Measurements from ENCODE around the gene MAP3K1.
"Not testable (repeated sequence)": the region's sequence is repeated elsewhere in the genome, so short reads cannot be mapped to it uniquely, and the experiment has no call there.

Gene MAP3K1

GRCh38 chr5:56807679-56808078 is 7.7 kb upstream of the MAP3K1 start:
- Mint-ChIP-seq H3K4me3 (no peak overlapping the region), H3K4me1 (ENCODE audit: low read depth) (peaks cover 16% of the 10 kb centered on the region), H3K27me3 (no peaks in the 10 kb centered on the region), H3K27ac (no peak overlapping the region), H3K9me3 (no peaks in the 10 kb centered on the region), H3K36me3 (ENCODE audit: low read depth) (no peaks in the 10 kb centered on the region)
- no peak for DNase-seq

GRCh38 chr5:56808211-56808610 is 7.1 kb upstream of the MAP3K1 start:
- Mint-ChIP-seq H3K4me3 (no peak overlapping the region), H3K4me1 (ENCODE audit: low read depth) (peaks cover 18% of the 10 kb centered on the region), H3K27me3 (no peaks in the 10 kb centered on the region), H3K27ac (no peak overlapping the region), H3K9me3 (no peaks in the 10 kb centered on the region), H3K36me3 (ENCODE audit: low read depth) (no peaks in the 10 kb centered on the region)
- DNase-seq = no peak

- H3K36me3 Mint-ChIP-seq (ENCODE audit: low read depth) = no peaks in the 10 kb centered on the region
- no peaks in the 10 kb centered on the region for H3K27me3 Mint-ChIP-seq
- no peaks in the 10 kb centered on the region for H3K9me3 Mint-ChIP-seq
- no peak for DNase-seq
- peaks cover 17% of the 10 kb centered on the region for H3K4me1 Mint-ChIP-seq (ENCODE audit: low read depth)
- no peak overlapping the region for H3K27ac Mint-ChIP-seq
- H3K4me3 Mint-ChIP-seq = no peak overlapping the region
Measured at GRCh38 chr5:56810826-56811225, 4.5 kb upstream of the MAP3K1 start.

GRCh38 chr5:56812110-56812509 is 3.2 kb upstream of the MAP3K1 start:
- DNase-seq = no peak
- peaks cover 18% of the 10 kb centered on the region for H3K4me1 Mint-ChIP-seq (ENCODE audit: low read depth)
- H3K9me3 Mint-ChIP-seq = no peaks in the 10 kb centered on the region
- no peak overlapping the region for H3K27ac Mint-ChIP-seq
- H3K36me3 Mint-ChIP-seq (ENCODE audit: low read depth) = peaks cover 5% of the 10 kb centered on the region
- H3K4me3 Mint-ChIP-seq = no peak overlapping the region
- H3K27me3 Mint-ChIP-seq = no peaks in the 10 kb centered on the region

GRCh38 chr5:56813302-56813701 is 2.0 kb upstream of the MAP3K1 start:
- H3K27ac Mint-ChIP-seq = no peak overlapping the region
- no peaks in the 10 kb centered on the region for H3K27me3 Mint-ChIP-seq
- no peaks in the 10 kb centered on the region for H3K9me3 Mint-ChIP-seq
- peaks cover 28% of the 10 kb centered on the region for H3K4me1 Mint-ChIP-seq (ENCODE audit: low read depth)
- H3K4me3 Mint-ChIP-seq = peak overlapping the region; percentile 85
- H3K36me3 Mint-ChIP-seq (ENCODE audit: low read depth) = peaks cover 10% of the 10 kb centered on the region
- no peak for DNase-seq

GRCh38 chr5:56814361-56814962 is 887 bp upstream of the MAP3K1 start:
- H3K4me1 Mint-ChIP-seq (ENCODE audit: low read depth) = peaks cover 38% of the 10 kb centered on the region
- no peaks in the 10 kb centered on the region for H3K9me3 Mint-ChIP-seq
- peak overlapping the region; percentile 85 for H3K4me3 Mint-ChIP-seq
- peak overlapping the region; percentile 87 for H3K27ac Mint-ChIP-seq
- peaks cover 10% of the 10 kb centered on the region for H3K36me3 Mint-ChIP-seq (ENCODE audit: low read depth)
- peak; percentile 69 for DNase-seq
- H3K27me3 Mint-ChIP-seq = no peaks in the 10 kb centered on the region

- Mint-ChIP-seq H3K4me3 (peak overlapping the region; percentile 87), H3K4me1 (ENCODE audit: low read depth) (peaks cover 50% of the 10 kb centered on the region), H3K36me3 (ENCODE audit: low read depth) (peaks cover 12% of the 10 kb centered on the region)
Measured at GRCh38 chr5:56815658-56816545, 553 bp downstream of the MAP3K1 start.

GRCh38 chr5:56816546-56817081 is 1.3 kb downstream of the MAP3K1 start:
- peak overlapping the region; percentile 87 for H3K4me3 Mint-ChIP-seq
- H3K36me3 Mint-ChIP-seq (ENCODE audit: low read depth) = peaks cover 16% of the 10 kb centered on the region
- H3K27ac Mint-ChIP-seq = peak overlapping the region; percentile 93
- no peaks in the 10 kb centered on the region for H3K27me3 Mint-ChIP-seq
- peak; percentile 78 for DNase-seq
- peaks cover 54% of the 10 kb centered on the region for H3K4me1 Mint-ChIP-seq (ENCODE audit: low read depth)
- H3K9me3 Mint-ChIP-seq = no peaks in the 10 kb centered on the region

More at GRCh38 chr5:56815658-56816545, 553 bp downstream of the MAP3K1 start:
- Mint-ChIP-seq H3K27ac (peak overlapping the region; percentile 93), H3K27me3 (no peaks in the 10 kb centered on the region), H3K9me3 (no peaks in the 10 kb centered on the region)
- peak; percentile 76 for DNase-seq

- peak overlapping the region; percentile 93 for H3K27ac Mint-ChIP-seq
- H3K4me1 Mint-ChIP-seq (ENCODE audit: low read depth) = peaks cover 57% of the 10 kb centered on the region
- H3K27me3 Mint-ChIP-seq = no peaks in the 10 kb centered on the region
- no peaks in the 10 kb centered on the region for H3K9me3 Mint-ChIP-seq
- peaks cover 18% of the 10 kb centered on the region for H3K36me3 Mint-ChIP-seq (ENCODE audit: low read depth)
- H3K4me3 Mint-ChIP-seq = peak overlapping the region; percentile 87
- no peak for DNase-seq
Measured at GRCh38 chr5:56817263-56818014, 2.1 kb downstream of the MAP3K1 start.

GRCh38 chr5:56818450-56819037 is 3.2 kb downstream of the MAP3K1 start:
- Mint-ChIP-seq H3K4me3 (peak overlapping the region; percentile 74), H3K9me3 (no peaks in the 10 kb centered on the region), H3K27me3 (no peaks in the 10 kb centered on the region), H3K4me1 (ENCODE audit: low read depth) (peaks cover 64% of the 10 kb centered on the region), H3K36me3 (ENCODE audit: low read depth) (peaks cover 18% of the 10 kb centered on the region), H3K27ac (peak overlapping the region; percentile 91)
- DNase-seq = no peak

GRCh38 chr5:56819060-56819881 is 3.9 kb downstream of the MAP3K1 start:
- no peak for DNase-seq
- H3K9me3 Mint-ChIP-seq = no peaks in the 10 kb centered on the region
- H3K36me3 Mint-ChIP-seq (ENCODE audit: low read depth) = peaks cover 18% of the 10 kb centered on the region
- no peaks in the 10 kb centered on the region for H3K27me3 Mint-ChIP-seq
- peak overlapping the region; percentile 91 for H3K27ac Mint-ChIP-seq
- H3K4me1 Mint-ChIP-seq (ENCODE audit: low read depth) = peaks cover 62% of the 10 kb centered on the region
- H3K4me3 Mint-ChIP-seq = peak overlapping the region; percentile 74

- peaks cover 21% of the 10 kb centered on the region for H3K36me3 Mint-ChIP-seq (ENCODE audit: low read depth)
- not testable (repeated sequence) for H3K9me3 Mint-ChIP-seq, H3K27ac Mint-ChIP-seq, DNase-seq, H3K27me3 Mint-ChIP-seq, H3K4me3 Mint-ChIP-seq
- H3K4me1 Mint-ChIP-seq (ENCODE audit: low read depth) = peaks cover 82% of the 10 kb centered on the region
Measured at GRCh38 chr5:56821868-56822267, 6.5 kb downstream of the MAP3K1 start.

- Mint-ChIP-seq H3K27me3 (no peaks in the 10 kb centered on the region), H3K9me3 (no peaks in the 10 kb centered on the region), H3K27ac (peak overlapping the region; percentile 64), H3K4me1 (ENCODE audit: low read depth) (peaks cover 84% of the 10 kb centered on the region), H3K36me3 (ENCODE audit: low read depth) (peaks cover 14% of the 10 kb centered on the region), H3K4me3 (peak overlapping the region; percentile 20)
- DNase-seq = no peak
Measured at GRCh38 chr5:56822981-56823380, 7.6 kb downstream of the MAP3K1 start.

Measured in activated T-cell treated with anti-CD3 and anti-CD28 coated beads, Interleukin-2, amount 50 U/mL, for 24 hours (primary cell).